CD4-positive, alpha-beta T cell treated with Interleukin-17A for 1 hour (primary cell): ENCODE data around the gene ENOX1.

Experiments used
- DNase-seq: peaks from one replicate; pipeline ENCODE4 v3.0.0-alpha.2; 2020

Gene ENOX1

DNA sequence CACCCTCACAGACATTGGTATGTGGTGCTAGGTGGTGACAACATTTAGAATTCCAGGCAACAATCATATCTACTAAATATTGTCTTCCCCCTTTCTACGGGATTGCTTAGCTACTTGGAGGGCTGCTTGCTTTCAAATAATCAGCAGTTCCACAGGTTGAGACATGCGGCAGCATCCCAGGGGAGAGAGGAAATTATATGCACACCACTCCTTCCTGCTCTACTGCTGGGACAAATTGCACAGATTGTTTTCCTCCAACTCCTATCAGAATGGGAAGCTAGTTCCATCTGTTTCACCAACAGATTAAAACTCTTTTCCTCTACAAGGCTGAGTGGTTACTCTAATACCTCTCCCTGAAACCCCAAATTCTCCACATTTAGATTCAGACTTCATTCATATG lies 488.0 kb downstream of the ENOX1 start:
- DNase-seq, result no peak

DNA sequence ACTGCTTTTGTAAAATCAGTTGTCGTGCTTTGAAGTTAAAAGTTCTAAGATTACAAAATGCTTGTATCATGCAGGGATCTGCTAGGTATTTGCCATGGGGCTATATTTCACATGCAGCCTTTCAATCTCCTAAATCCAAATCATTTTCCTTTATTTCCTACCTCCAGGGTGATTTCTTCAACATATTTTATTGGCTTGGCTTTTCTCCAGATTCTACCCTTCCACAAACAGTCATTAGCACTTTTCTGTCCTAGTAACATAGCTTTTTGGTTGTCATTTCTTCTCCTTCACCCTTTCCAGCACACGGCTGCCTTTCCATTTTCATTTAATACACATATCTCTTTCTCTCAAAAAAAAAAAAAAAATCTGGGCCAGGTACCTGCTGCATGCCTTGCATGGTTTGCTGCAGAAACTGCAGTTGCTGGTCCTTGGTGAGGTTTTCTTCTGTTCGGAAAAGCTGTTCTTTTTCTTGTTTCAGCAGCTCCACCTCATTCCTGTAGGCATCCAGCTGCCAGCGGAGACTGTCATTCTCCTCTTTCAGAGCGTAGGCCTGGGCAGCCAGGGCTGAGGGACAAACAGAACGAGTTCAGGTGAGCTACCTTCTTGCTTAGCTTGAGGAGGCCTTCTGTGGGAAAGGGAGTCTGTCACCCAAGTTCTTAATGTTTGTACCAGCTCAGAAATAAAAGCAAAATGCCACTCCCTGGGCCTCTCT lies 488.6 kb downstream of the ENOX1 start:
- no peak for DNase-seq

DNA sequence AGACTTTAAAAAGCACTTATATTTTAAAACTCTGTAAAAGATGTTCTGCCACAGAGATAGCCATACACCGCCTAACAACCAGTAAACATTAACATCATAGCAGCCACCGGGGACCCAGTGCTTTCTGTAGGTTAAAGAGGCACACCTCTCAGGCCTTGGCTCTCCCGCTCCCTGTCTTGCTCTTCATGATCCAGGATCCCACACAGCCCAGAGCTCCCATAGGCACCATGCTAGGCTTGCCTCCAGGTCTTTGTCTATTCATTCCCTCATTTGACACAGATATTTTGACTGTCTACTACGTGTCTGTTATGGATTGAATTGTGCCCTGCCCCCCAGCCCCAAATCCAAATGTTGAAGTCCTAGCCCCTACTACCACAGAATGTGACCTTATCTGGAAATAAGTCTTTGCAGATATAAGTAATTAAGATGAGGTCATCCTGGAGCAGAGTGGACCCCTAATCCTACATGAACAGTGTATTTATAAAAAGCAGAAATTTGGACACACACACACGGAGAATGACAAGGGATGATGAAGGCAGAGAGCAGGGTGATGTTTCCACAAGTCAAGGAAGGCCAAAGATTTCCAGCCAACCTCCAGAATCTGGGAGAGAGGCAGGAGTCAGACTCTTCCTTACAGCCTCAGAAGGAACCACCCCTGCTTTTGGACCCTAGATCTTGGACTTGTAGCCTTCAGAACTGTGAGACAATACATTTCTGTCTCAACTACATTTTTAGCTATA lies 490.8 kb downstream of the ENOX1 start:
- DNase-seq, result no peak

DNA sequence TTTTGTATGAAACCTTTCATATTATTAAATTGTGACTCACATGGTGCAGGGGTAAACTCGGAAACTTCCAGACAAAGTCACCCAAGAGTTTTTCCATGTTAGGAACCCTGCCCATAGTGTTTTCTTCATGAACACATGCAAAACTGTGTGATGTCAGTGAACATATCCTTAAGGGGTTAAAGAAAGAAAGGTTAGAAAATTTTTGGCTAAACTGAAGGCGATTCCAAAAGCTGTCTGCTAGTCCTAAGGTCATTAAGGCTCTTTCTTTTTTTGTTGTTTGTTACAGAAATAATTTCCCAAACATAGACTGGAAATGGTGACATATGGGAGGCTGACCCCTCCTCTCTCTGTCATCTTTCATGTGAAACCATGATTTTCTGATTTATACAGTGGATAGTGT lies 491.5 kb downstream of the ENOX1 start:
- DNase-seq, result no peak

DNA sequence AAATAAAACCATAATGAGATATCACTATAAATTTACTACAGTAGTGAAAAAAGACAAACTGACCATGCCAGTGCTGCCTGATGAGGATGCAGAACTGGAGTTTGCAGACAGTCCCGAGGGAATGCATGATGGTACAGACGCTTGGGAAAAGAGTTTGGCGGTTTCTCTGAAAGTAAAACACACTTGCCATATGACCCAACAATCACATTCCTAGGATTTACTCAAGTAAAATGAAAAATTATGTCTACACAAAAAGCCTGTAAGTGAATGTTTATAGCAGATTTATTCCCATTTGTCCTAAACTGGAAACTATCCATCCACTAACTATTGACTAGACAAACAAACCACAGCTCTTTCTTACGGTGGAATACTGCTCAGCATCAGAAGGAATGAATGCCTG lies 492.4 kb downstream of the ENOX1 start:
- no peak for DNase-seq

DNA sequence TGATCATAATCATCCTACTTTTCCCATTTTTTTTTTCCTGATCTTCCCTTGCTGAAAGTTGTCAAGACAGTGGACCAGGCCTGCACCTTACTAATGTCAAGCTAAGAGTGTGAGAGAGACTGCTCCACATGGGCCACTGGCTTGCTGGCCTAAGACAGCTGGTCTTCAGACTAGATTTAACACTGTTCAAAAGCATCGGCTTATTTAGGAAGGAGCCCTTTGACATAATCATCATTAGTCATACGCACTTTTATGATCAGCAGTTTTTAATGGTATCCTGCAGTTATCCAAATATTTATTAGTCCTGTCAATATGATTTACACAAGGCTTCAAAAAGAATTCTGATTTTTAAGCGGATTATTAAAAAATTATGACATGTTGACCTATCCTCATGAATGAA lies 492.8 kb downstream of the ENOX1 start:
- no peak for DNase-seq

DNA sequence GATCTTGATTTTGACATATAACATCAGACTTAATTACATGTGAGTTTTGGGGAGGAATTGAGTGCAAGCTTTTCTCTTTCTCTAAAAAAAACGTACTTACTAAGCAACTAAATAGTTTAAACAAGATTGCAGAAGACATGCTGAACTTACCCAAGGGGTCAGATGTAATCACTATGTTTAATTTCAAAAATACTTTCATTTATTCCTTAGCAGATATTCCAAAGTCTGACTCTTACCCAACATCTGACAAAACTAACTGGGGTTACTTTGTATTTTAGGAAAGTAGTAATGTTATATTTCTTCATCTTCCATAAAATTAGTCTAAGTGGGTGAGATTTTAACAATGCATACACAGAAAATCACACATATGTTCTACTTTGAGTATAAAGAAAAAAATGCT lies 493.2 kb downstream of the ENOX1 start:
- no peak for DNase-seq

DNA sequence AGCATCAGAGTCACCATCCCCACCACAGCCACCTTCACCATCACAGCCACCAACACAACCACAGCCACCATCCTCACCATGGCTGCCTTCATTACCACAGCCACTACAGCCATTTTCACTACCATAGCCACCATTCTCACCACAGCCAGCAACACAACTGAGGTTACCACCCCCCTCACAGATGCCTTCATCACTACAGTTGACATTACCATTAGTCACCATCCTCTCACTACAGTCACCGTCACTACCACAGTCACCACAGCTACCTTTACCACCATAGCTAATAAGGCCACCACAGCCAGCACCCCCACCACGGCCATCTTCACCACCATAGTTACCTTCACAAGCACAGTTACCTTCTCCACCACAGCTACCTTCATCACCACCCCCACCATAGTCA lies 493.8 kb downstream of the ENOX1 start:
- DNase-seq, result no peak

DNA sequence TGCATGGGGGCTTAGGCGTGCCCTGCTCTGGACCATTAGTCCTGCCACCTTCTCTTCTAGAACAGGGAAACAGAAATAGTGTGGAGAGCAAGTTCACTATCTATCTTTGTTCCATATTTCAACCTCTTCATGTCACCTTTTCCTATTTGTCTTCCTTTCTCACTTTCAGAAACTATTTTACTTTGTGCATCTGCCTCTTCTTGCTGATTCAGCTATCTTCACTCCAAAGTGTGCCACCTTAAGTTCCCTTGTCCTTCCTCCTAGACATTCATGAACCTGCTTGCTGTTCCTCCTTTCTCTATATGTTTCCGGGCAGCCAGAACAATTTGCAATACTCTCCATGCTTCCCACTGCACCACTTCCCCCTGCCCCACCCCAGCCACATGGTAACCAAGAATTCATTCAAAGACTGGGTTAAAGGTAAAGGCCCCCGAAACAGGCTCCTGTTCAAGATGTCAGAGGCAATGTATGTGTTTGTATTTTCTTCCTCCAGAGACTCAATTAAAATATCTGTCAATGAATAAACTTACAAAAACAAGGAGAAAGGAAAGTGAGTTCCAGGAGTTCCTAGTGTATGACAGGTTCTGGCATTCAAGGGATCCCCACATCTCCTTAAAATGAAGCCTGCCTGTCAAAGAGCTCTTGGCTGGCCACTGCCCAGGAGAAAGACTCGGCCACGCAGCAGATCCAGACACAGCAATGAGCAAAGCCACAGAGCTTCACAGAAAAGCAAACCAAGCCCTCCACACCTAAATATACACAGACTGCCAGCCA lies 495.3 kb downstream of the ENOX1 start:
- no peak for DNase-seq

DNA sequence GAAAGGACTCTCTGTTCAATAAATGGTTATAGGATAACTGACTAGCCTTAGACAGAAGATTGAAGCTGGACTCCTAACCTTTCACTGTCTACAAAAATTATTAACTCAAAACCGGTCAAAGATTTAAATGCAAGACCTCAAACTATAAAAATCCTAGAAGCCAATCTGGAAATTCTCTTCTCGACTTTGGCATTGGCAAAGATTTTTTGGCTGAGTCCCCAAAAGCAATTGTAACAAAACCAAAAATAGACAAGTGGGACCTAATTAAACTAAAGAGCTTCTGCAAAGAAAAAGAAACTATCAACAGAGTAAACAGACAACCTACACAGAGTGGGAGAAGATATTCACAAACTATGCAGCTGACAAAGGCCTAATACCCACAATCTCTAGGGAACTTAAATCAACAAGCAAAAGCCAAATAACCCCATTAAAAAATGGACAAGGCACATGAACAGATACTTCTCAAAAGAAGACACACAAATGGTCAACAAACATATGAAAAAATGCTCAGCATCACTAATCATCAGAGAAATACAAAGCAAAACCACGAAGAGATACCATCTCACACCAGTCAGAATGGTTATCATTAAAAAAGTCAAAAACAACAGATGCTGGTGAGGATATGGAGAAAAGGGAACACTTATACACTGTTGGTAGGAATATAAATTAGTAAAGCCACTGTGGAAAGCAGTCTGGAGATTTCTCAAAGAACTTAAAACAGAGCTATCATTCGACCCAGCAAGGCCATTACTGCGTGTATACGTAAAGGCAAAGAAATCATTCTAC lies 497.1 kb downstream of the ENOX1 start:
- no peak for DNase-seq

DNA sequence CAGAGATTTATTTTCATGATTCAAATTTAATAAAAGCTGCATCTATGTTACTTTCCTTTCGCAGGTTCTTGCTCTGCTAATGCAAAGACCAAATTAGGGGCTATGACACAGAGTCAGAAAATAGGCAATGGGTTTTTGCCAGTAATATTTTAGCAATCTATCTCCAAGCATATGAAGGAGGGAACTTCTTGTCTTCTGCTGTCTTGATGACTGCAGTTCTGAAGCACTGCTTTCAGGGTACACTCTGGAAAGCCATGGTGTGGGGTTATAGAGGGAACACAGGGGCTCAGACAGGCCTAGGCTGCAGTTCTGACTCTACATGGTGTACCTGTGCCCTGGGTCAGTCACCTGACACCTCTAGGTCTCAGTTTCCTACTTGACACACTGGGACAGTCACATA lies 500.0 kb downstream of the ENOX1 start:
- DNase-seq, result no peak

DNA sequence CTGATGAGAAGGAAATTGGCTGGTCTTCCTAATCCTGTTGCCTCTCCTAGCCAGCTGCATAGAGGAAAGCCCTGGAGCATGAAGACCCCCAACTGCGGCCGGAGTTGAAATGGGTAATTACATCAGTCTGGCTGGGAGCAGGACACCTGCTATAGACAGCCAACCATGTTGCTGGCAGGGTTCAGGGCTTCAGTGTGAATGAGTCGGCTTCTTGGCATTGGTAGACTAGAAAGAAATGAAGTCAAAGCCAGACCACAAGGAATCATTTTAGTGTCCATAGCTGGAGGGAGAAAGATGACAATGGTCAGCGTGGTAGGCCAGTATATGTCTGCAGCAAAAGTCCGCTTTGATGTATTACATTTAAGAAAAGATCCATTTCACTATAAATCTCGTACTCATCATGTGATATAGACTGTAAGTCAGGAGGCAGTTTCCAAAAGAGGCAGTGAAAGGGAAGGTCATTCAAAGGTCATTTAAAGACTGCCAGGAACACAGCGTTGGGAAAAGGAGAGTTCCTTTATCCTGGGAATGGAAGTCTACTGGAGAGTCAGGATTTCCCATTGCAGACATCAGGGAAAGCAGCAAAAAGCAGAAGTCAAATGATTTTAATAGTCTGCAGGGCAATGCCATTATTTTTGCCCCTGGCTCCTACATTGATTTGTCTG lies 500.7 kb downstream of the ENOX1 start:
- no peak for DNase-seq

DNA sequence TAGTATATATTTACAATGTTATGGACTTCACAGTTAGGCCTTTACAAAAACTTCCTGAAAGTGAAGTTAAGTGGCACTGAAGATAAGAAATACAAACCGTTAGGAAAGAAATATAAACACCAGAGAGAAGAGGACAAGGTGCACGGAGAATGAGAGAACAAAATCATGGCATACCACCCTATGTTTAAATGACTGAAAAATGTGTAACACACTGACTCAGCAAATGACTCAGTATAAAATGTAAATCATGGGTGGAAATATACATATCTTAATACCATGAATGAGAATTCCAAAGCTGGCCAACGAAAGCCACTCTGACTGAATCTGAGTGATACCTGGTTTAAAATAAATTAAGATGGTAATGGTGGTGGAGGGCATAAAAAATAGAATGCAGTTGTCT lies 502.6 kb downstream of the ENOX1 start:
- DNase-seq, result no peak

DNA sequence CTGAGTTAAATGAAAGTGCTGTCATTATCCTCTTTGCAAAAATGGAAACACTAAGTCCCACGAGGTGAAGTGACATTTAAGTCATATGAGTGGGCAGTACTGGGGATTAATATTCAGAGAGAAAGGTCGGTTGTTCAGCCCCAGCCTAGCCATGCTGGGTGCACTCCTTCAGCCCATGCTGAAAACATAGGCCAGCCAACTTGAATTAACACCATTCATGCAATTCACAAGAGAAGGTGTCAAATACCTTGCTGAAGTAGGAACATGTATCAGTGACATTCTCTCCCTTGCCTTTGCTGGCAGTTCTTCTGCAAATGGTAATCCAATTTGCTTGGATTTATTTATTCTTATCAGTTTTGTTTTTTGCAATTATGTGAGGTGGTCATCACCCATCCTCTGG lies 507.1 kb downstream of the ENOX1 start:
- no peak for DNase-seq

DNA sequence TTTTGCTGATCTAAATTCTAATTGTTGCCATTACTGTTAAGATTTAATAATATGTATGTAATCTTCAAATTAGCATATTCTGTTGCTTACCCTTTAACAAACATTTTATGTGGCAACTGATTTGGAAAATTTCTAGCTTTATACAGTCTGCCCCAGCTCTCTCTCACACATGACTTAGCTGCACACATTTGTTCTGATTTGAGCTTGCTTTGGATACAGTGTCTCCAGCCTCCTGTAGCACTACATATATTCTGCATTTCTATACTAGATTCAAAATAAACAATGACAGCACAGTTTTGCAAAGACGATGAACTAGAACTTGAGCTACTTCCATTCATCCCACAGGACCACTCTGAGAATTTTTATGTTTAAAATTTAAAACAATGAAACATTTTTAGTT lies 508.6 kb downstream of the ENOX1 start:
- DNase-seq, result no peak

DNA sequence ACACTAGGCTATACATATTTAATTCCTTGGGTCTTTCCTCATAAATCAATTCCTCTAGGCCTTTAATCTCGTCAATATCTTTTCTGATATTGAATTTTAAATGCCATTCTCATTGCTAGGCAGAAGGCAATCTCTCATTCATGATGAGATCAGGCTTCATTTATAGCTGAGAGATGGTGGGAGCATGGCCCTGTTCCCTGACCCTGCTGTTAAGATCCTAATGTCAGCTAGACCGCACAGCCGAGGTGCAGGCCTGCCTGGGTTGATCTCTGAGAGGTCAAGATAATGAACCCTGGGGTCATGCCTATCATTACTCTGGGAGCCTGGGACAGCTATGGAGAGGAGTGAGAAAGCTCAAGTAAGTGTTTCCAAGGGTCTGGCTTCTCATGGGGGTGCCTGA lies 509.6 kb downstream of the ENOX1 start:
- no peak for DNase-seq

DNA sequence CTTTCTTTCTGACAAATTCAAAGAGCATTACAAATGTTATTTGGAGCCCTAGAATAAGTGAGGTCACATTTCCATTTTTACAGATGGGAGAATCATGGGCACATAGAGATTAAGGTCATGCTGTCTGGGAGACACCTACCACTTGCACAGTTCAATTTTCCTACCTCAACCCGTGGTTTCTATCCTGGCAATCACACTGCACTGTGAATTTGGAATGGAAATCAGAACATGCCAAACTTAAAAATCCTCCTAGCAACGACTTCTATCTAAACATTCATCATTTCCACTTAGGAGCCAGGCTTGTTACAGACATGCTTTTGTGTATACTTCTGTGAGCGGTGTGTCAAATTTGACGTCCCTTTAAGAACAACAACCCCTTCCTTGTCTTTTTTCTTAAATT lies 511.9 kb downstream of the ENOX1 start:
- DNase-seq, result no peak

DNA sequence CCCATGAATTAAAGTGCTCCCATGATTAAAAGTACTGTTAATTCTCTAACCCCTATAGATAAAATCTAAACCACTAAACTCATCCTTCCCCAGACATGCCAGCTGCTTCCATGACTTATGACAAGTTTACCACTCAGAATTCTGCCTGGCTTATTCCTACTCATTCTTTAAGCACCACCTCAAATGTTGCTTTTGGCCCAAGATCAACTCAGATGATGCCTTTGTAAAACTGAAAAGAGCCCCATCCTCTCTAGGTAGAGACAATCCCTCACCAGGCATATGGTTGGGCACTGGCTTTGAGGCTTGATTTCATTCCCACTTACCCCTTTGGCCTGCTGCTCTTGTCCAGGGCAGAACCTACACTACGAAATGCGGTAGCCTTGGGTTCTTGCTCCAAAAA lies 513.4 kb downstream of the ENOX1 start:
- no peak for DNase-seq

DNA sequence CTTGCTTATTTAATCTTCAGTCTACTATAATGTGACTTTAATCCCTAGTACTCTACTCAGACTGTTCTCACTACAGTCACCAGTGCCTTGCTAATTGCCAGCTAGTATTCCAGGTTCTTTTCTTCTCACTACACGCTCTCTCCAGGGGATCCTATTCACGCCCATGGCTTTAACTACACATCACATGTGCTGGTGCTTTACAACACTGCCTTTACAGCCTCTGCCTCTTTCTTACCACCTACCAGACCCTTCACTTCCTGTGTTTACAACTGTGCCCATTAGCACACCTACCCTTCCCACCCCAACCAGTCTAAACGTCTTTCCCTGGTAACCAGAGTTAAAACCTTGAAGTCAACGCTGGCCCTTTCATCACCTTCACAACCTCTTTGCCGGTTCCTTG lies 513.9 kb downstream of the ENOX1 start:
- DNase-seq, result no peak

DNA sequence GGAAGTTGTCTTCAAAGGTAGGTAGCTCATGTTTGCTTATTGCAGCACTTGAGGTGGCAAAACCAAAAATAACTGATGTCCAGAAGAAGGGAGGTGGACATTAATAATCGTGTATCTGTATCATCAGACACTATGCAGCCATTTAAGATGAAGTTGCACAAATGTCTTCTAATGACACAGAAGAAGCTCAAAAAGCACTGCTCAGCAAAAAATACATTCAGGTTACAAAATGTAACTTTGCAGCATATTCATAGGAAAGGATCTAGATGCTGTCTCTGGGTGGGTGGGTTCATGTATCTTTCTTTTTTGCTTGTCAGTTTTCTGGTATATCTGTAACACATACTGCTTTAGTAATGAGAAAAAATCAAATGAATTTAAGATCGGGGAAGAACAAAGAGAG lies 515.6 kb downstream of the ENOX1 start:
- DNase-seq, result no peak

DNA sequence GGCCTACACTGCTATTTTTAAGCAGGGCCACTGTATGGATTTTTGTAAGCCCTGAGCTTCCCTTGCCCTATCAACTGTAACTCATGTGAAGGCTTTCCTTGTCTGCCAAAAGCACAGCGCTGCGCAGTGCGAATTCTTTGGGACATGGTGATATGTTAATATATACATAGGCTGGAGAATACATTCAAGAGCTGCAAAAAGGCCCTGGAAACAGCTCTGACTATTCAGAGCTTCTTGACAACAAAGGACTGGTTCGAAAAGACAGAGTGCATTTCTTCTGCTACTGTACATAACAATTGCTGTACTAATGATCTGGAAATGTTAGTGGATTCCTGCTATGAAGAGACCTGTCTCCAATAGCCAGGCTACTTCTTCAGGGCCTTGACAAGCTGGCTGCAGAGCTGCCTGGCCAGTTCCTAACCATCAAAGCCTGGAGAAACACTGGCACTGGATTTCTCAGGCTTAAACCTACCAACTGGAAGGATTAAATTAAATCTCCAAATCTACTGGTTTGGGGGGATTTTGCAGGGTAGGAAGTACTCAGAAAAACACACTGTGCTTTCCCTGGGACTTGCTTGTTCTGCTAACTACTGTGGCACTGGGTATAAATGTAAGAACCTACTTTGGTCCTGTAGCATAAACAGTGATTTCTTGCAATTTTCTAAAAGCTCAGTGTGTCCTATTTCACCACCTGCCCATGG lies 516.5 kb downstream of the ENOX1 start:
- DNase-seq, result no peak

DNA sequence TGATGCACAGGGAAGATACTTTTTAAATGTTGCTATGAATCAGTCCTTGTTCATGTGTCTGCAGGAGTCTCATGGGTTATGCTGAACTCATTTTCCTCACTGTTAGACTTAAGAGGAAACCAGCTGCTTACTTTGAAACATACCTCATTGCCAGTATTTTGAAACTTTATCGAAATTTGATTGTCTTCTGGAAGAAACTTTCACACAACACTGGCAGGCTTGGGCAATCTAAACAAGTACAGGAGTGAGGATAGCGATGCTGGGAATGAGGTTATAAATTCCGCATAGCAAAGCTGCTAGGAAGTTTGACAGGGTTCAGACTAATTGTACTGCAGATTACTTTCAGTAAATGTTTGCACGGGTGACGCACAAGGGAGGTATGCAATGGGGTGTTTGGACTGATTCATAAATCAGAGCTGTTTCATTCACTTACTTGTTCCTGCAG lies 517.7 kb downstream of the ENOX1 start:
- no peak for DNase-seq
